Measurements from ENCODE around the gene CLDN20.
"Not testable (repeated sequence)": the region's sequence is repeated elsewhere in the genome, so short reads cannot be mapped to it uniquely, and the experiment has no call there.

The CLDN20 gene

GRCh38 chr6:155245831-155246230 is 18.0 kb upstream of the CLDN20 start:
- DNase-seq (ENCODE audit: low read depth) = no peak

- DNase-seq (ENCODE audit: low read depth) = no peak
Measured at GRCh38 chr6:155246825-155247224, 17.0 kb upstream of the CLDN20 start.

- DNase-seq (ENCODE audit: low read depth) = no peak
Measured at GRCh38 chr6:155247618-155248007, 16.2 kb upstream of the CLDN20 start.

- no peak for DNase-seq (ENCODE audit: low read depth)
Measured at GRCh38 chr6:155248008-155249001, 15.5 kb upstream of the CLDN20 start.

DNA sequence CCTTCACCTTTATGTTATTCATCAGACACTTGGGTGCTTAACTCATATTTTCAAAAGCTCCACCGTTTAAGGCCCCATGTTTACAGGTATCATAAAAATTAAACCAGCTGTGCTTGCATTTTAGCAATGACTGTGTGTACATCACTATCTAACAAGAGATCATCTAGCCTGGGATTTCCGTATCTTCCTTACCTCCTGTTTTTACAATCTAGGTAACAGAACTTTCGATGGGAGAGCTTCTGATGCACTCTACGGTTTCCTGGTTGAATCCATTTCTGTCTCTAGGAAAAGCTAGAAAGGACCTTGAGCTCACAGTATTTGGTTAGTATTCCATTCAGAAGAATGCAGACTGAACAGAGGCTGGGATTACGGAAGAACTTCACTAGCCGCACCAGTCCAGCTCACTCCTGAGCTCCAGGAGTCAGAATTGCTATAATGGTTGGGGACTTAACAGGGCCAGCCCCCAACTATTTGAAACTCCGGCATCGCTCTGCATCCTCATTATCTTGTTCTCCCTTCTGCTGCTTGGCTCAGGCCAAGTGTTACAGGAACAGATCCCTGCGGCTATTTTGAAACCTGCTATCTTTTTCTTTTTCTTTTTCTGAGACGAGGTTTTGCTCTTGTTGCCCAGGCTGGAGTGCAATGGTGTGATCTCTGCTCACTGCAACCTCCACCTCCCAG is 13.0 kb upstream of the CLDN20 start:
- DNase-seq (ENCODE audit: low read depth) = no peak

DNA sequence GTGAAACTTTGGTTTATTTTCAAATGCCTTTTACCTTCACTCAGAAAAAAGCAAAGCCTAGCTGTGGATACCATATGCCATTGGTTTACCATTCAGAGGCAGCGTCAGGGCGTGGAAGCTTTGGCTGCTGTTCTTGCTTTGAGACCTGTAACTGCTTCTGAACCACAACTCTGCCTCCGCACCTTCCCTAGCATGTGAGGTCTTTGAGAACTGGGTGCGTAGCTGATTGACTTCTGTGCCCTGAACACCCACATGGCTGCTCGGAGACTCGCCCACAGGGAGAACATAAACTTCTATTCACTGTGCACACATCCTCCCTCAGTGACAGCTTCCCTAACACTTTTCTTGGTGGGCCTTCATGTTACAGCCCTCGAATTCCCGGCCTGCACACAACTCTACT is 11.2 kb upstream of the CLDN20 start:
- no peak for DNase-seq (ENCODE audit: low read depth)

- no peak for DNase-seq (ENCODE audit: low read depth)
Measured at GRCh38 chr6:155253337-155253736, 10.5 kb upstream of the CLDN20 start.

- no peak for DNase-seq (ENCODE audit: low read depth)
Measured at GRCh38 chr6:155254139-155254538, 9.7 kb upstream of the CLDN20 start.

GRCh38 chr6:155256122-155256795 is 7.6 kb upstream of the CLDN20 start:
- DNase-seq (ENCODE audit: low read depth) = no peak

DNA sequence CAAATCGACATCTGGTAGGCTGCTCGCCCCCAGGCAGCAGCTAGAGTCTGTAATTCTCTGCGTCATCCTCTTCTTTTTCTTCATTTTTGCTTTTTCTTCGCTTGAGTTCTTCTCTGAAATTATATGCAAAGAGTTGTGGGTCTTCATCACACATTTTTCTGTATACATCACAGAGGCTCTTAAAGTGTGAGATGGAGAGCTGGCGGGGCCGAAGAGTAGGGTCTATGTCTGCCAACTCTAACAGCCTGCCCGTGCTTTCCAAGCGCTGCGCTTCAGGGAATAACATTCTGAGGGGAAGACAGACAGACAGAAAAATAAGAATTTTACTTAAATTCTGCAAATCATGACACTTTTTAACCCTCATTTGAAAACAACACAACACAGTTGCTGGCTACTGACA is 6.0 kb upstream of the CLDN20 start:
- DNase-seq (ENCODE audit: low read depth) = no peak

DNA sequence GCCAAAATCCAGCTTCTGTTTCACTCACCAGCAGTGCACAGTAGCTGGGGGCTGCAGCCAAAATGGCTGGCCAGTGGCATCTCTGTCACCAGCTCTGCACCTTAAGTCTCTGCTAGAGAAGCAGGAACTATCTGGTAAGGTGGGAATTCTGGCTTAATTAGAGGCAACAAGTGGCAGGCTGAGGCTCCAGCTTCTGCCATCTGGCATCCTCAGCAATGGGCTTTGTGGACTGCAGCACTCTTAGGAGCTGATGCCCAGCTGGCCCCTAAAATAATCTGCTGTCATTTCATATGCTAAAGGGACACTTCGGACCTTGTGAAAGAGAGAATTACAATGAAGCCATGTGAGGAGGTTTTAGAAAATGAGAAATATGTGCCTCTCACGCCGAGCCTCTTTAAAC is 4.6 kb upstream of the CLDN20 start:
- no peak for DNase-seq (ENCODE audit: low read depth)

- DNase-seq (ENCODE audit: low read depth) = no peak
Measured at GRCh38 chr6:155259897-155260296, 3.9 kb upstream of the CLDN20 start.

GRCh38 chr6:155260686-155261085 is 3.1 kb upstream of the CLDN20 start:
- no peak for DNase-seq (ENCODE audit: low read depth)

- DNase-seq (ENCODE audit: low read depth) = no peak
Measured at GRCh38 chr6:155261111-155261900, 2.5 kb upstream of the CLDN20 start.

DNA sequence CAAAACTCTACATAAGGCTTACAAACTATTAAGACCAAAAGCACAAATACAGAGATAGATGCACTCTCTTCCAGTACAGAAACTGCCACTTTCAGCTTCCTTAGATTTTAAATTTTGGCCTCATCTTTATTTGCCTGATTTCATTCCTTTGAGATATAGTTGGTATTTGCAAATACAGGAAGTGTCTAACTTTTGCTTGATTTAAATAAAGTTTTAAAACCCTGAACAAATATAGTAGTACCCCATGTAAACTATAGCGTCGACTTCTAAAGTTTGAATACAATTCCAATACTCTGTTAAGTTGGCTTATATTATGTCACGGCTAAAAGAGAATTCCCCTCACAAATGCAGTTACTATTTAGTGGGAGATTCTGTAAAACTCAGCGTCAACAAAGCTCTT is 1.2 kb upstream of the CLDN20 start:
- no peak for DNase-seq (ENCODE audit: low read depth)

- no peak for DNase-seq (ENCODE audit: low read depth)
Measured at GRCh38 chr6:155264693-155265320, 994 bp downstream of the CLDN20 start.

GRCh38 chr6:155265843-155266535 is 2.2 kb downstream of the CLDN20 start:
- DNase-seq (ENCODE audit: low read depth) = no peak

- DNase-seq (ENCODE audit: low read depth) = no peak
Measured at GRCh38 chr6:155267411-155267810, 3.6 kb downstream of the CLDN20 start.

GRCh38 chr6:155268088-155268867 is 4.5 kb downstream of the CLDN20 start:
- not testable (repeated sequence) for DNase-seq (ENCODE audit: low read depth)

DNA sequence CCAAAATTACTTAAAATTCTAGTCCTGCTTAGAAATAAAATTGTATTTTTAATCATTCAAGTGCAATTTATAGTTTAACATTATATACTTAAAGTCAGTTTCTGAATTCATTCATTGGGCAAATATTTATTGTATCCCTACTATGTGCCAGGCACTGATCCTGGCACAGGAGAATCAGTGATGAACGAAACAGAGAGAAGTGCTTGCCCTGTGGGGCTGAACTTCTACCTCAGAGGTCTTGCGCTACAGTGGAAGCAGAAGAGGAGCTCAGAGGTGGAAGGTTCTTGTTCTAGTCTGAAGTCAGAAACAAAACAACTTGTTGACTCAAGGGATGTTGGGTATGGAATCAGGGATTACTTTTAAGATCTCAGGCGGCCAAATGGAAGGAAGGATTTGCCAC is 6.0 kb downstream of the CLDN20 start:
- no peak for DNase-seq (ENCODE audit: low read depth)

Data from activated T-cell treated with anti-CD3 and anti-CD28 coated beads for 48 hours (primary cell).